BLaER1 (cell line): ENCODE results near the gene OBSCN.
A peak's percentile ranks its signal among the peaks of the same experiment; 100 is the strongest.

Experiments used
- H3K27ac ChIP-seq: shearing (Covaris generic); formaldehyde crosslinking; 2 replicates; pipeline ENCODE4 v1.8.1; 2022
- H3K27me3 ChIP-seq: shearing (Covaris generic); formaldehyde crosslinking; 2 replicates; pipeline ENCODE4 v1.8.1; 2022
- H3K36me3 ChIP-seq: shearing (Covaris generic); formaldehyde crosslinking; 2 replicates; pipeline ENCODE4 v1.8.1; 2022
- H3K4me1 ChIP-seq: shearing (Covaris generic); formaldehyde crosslinking; 2 replicates; pipeline ENCODE4 v1.8.1; 2022
- H3K4me2 ChIP-seq: shearing (Covaris generic); formaldehyde crosslinking; 2 replicates; pipeline ENCODE4 v1.8.1; 2022
- H3K4me3 ChIP-seq: shearing (Covaris generic); formaldehyde crosslinking; 2 replicates; pipeline ENCODE4 v1.8.1; 2022
- H3K9ac ChIP-seq: shearing (Covaris generic); formaldehyde crosslinking; 2 replicates; pipeline ENCODE4 v1.8.1; 2022
- H3K9me3 ChIP-seq: shearing (Covaris generic); formaldehyde crosslinking; 2 replicates; pipeline ENCODE4 v1.8.1; 2022
- H4K20me1 ChIP-seq: shearing (Covaris generic); formaldehyde crosslinking; 2 replicates; pipeline ENCODE4 v1.8.1; 2022
- Cebpa-rat ChIP-seq: shearing (Covaris generic); IDR thresholded peaks from 2 replicates; pipeline ENCODE4 v1.8.1; 2022

The OBSCN gene

GRCh38 chr1:228207851-228208821, at the start of gene OBSCN:
OBSCN (plus strand) TSS chr1:228208044; CDS start chr1:228211784, 3,740 bp downstream.
- no peaks in the 10 kb centered on the region for H4K20me1 ChIP-seq
- no peaks in the 10 kb centered on the region for H3K36me3 ChIP-seq
- no peaks in the 10 kb centered on the region for H3K27me3 ChIP-seq
- H3K4me1 ChIP-seq: peaks cover 11% of the 10 kb centered on the region
- no peaks in the 10 kb centered on the region for H3K9me3 ChIP-seq
- no peak within 1 kb of the TSS for H3K9ac ChIP-seq
- H3K27ac ChIP-seq: no peak within 1 kb of the TSS
- H3K4me2 ChIP-seq: no peak within 1 kb of the TSS
- TF ChIP-seq Cebpa-rat: no peak
- no peak within 1 kb of the TSS for H3K4me3 ChIP-seq

GRCh38 chr1:228158151-228159007, 49.5 kb upstream of the OBSCN start:
- H3K9ac ChIP-seq: no peak overlapping the region
- H3K36me3 ChIP-seq: no peaks in the 10 kb centered on the region
- no peaks in the 10 kb centered on the region for H3K27me3 ChIP-seq
- H3K4me3 ChIP-seq: no peak overlapping the region
- H3K27ac ChIP-seq: no peak overlapping the region
- H4K20me1 ChIP-seq: peaks cover 15% of the 10 kb centered on the region; the same call in 1 of the 2 replicates
- H3K9me3 ChIP-seq: no peaks in the 10 kb centered on the region
- H3K4me1 ChIP-seq: peaks cover 57% of the 10 kb centered on the region
- no peak overlapping the region for H3K4me2 ChIP-seq
- no peak for TF ChIP-seq Cebpa-rat

GRCh38 chr1:228159008-228159665, 48.7 kb upstream of the OBSCN start:
- no peak overlapping the region for H3K27ac ChIP-seq
- no peaks in the 10 kb centered on the region for H3K27me3 ChIP-seq
- H4K20me1 ChIP-seq: peaks cover 15% of the 10 kb centered on the region; the same call in 1 of the 2 replicates
- no peak overlapping the region for H3K4me2 ChIP-seq
- H3K9ac ChIP-seq: no peak overlapping the region
- H3K4me3 ChIP-seq: no peak overlapping the region
- H3K9me3 ChIP-seq: no peaks in the 10 kb centered on the region
- peaks cover 63% of the 10 kb centered on the region for H3K4me1 ChIP-seq
- no peak for TF ChIP-seq Cebpa-rat
- no peaks in the 10 kb centered on the region for H3K36me3 ChIP-seq

- H4K20me1 ChIP-seq: peaks cover 15% of the 10 kb centered on the region; the same call in 1 of the 2 replicates
- H3K27ac ChIP-seq: no peak overlapping the region
- no peaks in the 10 kb centered on the region for H3K36me3 ChIP-seq
- H3K9me3 ChIP-seq: no peaks in the 10 kb centered on the region
- no peak for TF ChIP-seq Cebpa-rat
- no peak overlapping the region for H3K4me2 ChIP-seq
- H3K9ac ChIP-seq: no peak overlapping the region
- H3K4me3 ChIP-seq: no peak overlapping the region
- H3K27me3 ChIP-seq: no peaks in the 10 kb centered on the region
- peaks cover 63% of the 10 kb centered on the region for H3K4me1 ChIP-seq
These were observed 47.6 kb upstream of the OBSCN start for GRCh38 chr1:228160201-228160761.

- Histone ChIP-seq H3K27ac (no peak overlapping the region; the same call in 1 of the 2 replicates), H3K9ac (no peak overlapping the region)
- TF ChIP-seq Cebpa-rat: no peak
These were observed 46.5 kb upstream of the OBSCN start for GRCh38 chr1:228161362-228161761.

GRCh38 chr1:228161866-228162265, 46.0 kb upstream of the OBSCN start:
- no peaks in the 10 kb centered on the region for H3K36me3 ChIP-seq
- 0 out of 2 replicates have a peak, but pooled peaks cover under 1% of the 10 kb centered on the region for H4K20me1 ChIP-seq
- H3K9me3 ChIP-seq: no peaks in the 10 kb centered on the region
- H3K4me3 ChIP-seq: no peak overlapping the region
- peak overlapping the region; percentile 56; the same call in 1 of the 2 replicates for H3K9ac ChIP-seq
- peak overlapping the region; percentile 70 for H3K4me2 ChIP-seq
- no peaks in the 10 kb centered on the region for H3K27me3 ChIP-seq
- no peak for TF ChIP-seq Cebpa-rat
- H3K27ac ChIP-seq: peak overlapping the region; percentile 60
- H3K4me1 ChIP-seq: peaks cover 54% of the 10 kb centered on the region

More at GRCh38 chr1:228161362-228161761, 46.5 kb upstream of the OBSCN start:
- Histone ChIP-seq H3K9me3 (no peaks in the 10 kb centered on the region), H4K20me1 (peaks cover 6% of the 10 kb centered on the region; the same call in 1 of the 2 replicates), H3K4me3 (no peak overlapping the region), H3K36me3 (no peaks in the 10 kb centered on the region), H3K27me3 (no peaks in the 10 kb centered on the region), H3K4me1 (peaks cover 54% of the 10 kb centered on the region), H3K4me2 (no peak overlapping the region; the same call in 1 of the 2 replicates)

GRCh38 chr1:228162286-228163006, 45.4 kb upstream of the OBSCN start:
- Histone ChIP-seq H3K4me2 (peak overlapping the region; percentile 70), H3K9ac (peak overlapping the region; percentile 56), H4K20me1 (no peaks in the 10 kb centered on the region), H3K9me3 (no peaks in the 10 kb centered on the region), H3K4me3 (no peak overlapping the region), H3K4me1 (peaks cover 52% of the 10 kb centered on the region), H3K27ac (peak overlapping the region; percentile 60), H3K27me3 (no peaks in the 10 kb centered on the region), H3K36me3 (no peaks in the 10 kb centered on the region)
- TF ChIP-seq Cebpa-rat: no peak

- H3K27ac ChIP-seq: peak overlapping the region; percentile 60
- H3K4me2 ChIP-seq: peak overlapping the region; percentile 70
- H3K36me3 ChIP-seq: no peaks in the 10 kb centered on the region
- TF ChIP-seq Cebpa-rat: no peak
- H3K9me3 ChIP-seq: no peaks in the 10 kb centered on the region
- peak overlapping the region; percentile 56; the same call in 1 of the 2 replicates for H3K9ac ChIP-seq
- no peaks in the 10 kb centered on the region for H4K20me1 ChIP-seq
- H3K4me3 ChIP-seq: no peak overlapping the region
- no peaks in the 10 kb centered on the region for H3K27me3 ChIP-seq
- peaks cover 48% of the 10 kb centered on the region for H3K4me1 ChIP-seq
These were observed 44.7 kb upstream of the OBSCN start for GRCh38 chr1:228163007-228163753.
